Adrenal gland (tissue), 5 donors: ENCODE measurements around the gene STT3B.

Experiments used
- POLR2A ChIP-seq, 2 donors: fragments of 450-650 bp; IDR thresholded peaks; one replicate each; pipeline ENCODE4 v1.6.1; 2017; ENCODE audit warnings: antibody characterized with exemption in 2 of 2, mild to moderate bottlenecking in 2 of 2, moderate library complexity in 1 of 2
- TF ChIP-seq, protein P1 (sequence below), 6 experiments: fragments of 450-650 bp in 4 of 6; fragments of 200-600 bp in 2 of 6; sonication (generic) in 1 of 6; IDR thresholded peaks; 1 replicate in 5 of 6; 2 replicates in 1 of 6; pipeline versions ENCODE4 v1.5.1 to v1.8.0; 2016 to 2021; ENCODE audit warnings: antibody characterized with exemption in 6 of 6, mild to moderate bottlenecking in 2 of 6, moderate library complexity in 1 of 6
- donor health status: DM: no; HTN: no; CAD: no.

DNA sequence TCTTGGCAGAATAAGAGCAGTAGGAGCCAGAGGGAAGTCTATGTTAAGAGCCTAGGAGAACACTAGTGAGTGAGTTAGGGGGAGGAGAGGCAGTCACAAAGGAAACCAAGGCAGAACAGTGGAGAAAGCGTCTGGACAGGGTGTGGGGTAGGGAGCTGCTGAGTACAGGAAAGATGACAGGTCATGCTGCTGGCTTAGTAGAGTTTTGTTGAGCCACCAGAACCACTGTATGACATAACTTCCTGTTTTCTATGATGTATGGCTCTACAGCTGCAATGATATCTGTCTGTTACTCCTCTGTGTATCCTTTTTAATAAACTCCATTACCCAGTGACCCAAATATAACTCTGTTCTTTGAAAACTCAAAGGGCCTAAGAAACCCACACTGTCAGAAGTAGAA, 10.6 kb upstream of the STT3B start:
- TF ChIP-seq, protein P1, sequence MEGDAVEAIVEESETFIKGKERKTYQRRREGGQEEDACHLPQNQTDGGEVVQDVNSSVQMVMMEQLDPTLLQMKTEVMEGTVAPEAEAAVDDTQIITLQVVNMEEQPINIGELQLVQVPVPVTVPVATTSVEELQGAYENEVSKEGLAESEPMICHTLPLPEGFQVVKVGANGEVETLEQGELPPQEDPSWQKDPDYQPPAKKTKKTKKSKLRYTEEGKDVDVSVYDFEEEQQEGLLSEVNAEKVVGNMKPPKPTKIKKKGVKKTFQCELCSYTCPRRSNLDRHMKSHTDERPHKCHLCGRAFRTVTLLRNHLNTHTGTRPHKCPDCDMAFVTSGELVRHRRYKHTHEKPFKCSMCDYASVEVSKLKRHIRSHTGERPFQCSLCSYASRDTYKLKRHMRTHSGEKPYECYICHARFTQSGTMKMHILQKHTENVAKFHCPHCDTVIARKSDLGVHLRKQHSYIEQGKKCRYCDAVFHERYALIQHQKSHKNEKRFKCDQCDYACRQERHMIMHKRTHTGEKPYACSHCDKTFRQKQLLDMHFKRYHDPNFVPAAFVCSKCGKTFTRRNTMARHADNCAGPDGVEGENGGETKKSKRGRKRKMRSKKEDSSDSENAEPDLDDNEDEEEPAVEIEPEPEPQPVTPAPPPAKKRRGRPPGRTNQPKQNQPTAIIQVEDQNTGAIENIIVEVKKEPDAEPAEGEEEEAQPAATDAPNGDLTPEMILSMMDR (IDR thresholded peaks at IDR 0.05), result no peak
- no peak for TF ChIP-seq POLR2A (IDR thresholded peaks at IDR 0.05)
